Colonic mucosa (tissue), 4 donors: ENCODE data around the gene BCAS3. TPM values are rescaled to one million over a fixed set of nuclear protein-coding genes. Genes with fewer than 3 reads are reported as not detected.
"Not testable (repeated sequence)": the region's sequence is repeated elsewhere in the genome, so short reads cannot be mapped to it uniquely, and the experiment has no call there.

Experiments
- DNase-seq: peaks from one replicate; pipeline ENCODE4 v3.0.0-alpha.2; 2020
- H3K27ac ChIP-seq: fragments of 200-600 bp; one replicate; pipeline ENCODE4 v1.8.0; 2021
- H3K27me3 ChIP-seq: fragments of 200-600 bp; one replicate; pipeline ENCODE4 v1.8.0; 2021
- H3K36me3 ChIP-seq: fragments of 200-600 bp; one replicate; pipeline ENCODE4 v1.8.0; 2021
- H3K4me1 ChIP-seq: fragments of 200-600 bp; one replicate; pipeline ENCODE4 v1.8.0; 2021; ENCODE audit warnings: mild to moderate bottlenecking
- H3K4me3 ChIP-seq: fragments of 200-600 bp; one replicate; pipeline ENCODE4 v1.8.0; 2021
- H3K9ac ChIP-seq, 2 donors: one replicate each; pipeline ENCODE4 v1.7.0; 2013; ENCODE audit warnings: control low read depth in 2 of 2, low read depth in 2 of 2, low read length in 2 of 2
- H3K9me3 ChIP-seq: fragments of 200-600 bp; one replicate; pipeline ENCODE4 v1.8.0; 2021
- intact Hi-C: fragments of 100-400 bp; cut with DNase I; formaldehyde crosslinking; loops from one replicate; pipeline ENCODE4 v1.14.1; 2022
- total RNA-seq, 2 donors: library from RNA; stranded (reverse); fragmentation: NEBNext Ultra II Directional in 1 of 2; extraction: Animal tissue kit (Norgen Biotek cat#: 25700) in 1 of 2; gene quantifications; one replicate each; pipeline ENCODE4 v1.2.1, GENCODE V29; 2021
- TF ChIP-seq, protein P1 (sequence below): fragments of 200-600 bp; IDR thresholded peaks from one replicate; pipeline ENCODE4 v1.8.0; 2022; ENCODE audit warnings: antibody characterized with exemption, mild to moderate bottlenecking
- donor health status: healthy.
- donor health status: DM: no; HTN: no; CAD: no.
- donor health status: DM: no; HTN: no; CAD: no.

BCAS3 gene
- total RNA-seq, 2 donors from 2014 or later = 11.0 to 17.8 TPM

DNA sequence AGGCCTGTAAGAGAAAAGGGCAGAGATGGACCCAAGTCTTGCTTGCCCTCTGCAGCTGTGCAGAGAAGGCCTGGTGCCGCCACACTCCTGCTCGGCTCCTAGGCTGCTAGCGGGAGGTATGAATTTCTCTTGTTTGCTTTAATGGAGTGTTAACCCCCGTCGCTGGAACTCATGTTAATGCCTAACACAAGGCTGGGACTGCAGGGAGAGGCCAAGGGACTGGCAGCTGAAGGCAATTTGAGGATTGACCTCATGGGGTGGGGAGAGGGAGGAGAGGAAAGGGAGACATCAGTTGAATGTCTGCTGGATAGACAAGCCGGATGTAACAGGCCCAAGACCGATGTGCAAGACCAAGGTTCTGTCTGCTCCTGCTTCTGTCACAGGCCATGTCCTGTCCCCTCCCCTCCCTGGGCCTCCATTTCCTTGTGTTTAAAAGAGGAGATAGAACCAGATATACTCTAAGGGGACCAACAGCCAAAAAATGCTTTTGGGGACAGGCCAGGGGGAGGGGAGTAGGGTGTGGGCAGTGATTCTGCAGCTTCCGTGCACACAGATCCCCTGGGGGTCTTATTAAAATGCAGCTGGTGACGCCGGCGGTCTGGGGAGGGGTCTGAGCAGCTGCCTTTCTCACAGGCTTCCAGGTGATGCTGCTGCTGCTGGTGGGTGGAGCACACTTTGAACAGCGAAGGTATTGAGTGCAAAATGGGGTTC is 675.3 kb downstream of the BCAS3 start:
- TF ChIP-seq, protein P1, sequence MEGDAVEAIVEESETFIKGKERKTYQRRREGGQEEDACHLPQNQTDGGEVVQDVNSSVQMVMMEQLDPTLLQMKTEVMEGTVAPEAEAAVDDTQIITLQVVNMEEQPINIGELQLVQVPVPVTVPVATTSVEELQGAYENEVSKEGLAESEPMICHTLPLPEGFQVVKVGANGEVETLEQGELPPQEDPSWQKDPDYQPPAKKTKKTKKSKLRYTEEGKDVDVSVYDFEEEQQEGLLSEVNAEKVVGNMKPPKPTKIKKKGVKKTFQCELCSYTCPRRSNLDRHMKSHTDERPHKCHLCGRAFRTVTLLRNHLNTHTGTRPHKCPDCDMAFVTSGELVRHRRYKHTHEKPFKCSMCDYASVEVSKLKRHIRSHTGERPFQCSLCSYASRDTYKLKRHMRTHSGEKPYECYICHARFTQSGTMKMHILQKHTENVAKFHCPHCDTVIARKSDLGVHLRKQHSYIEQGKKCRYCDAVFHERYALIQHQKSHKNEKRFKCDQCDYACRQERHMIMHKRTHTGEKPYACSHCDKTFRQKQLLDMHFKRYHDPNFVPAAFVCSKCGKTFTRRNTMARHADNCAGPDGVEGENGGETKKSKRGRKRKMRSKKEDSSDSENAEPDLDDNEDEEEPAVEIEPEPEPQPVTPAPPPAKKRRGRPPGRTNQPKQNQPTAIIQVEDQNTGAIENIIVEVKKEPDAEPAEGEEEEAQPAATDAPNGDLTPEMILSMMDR = no peak
- no peaks in the 10 kb centered on the region for H3K4me1 ChIP-seq
- no peaks in the 10 kb centered on the region for H3K36me3 ChIP-seq
- no peaks in the 10 kb centered on the region for H3K27me3 ChIP-seq
- intact Hi-C loops = no loop called here
- DNase-seq = no peak
- no peak overlapping the region for H3K27ac ChIP-seq
- H3K9me3 ChIP-seq = no peaks in the 10 kb centered on the region
- no peak overlapping the region for H3K9ac ChIP-seq
- no peak overlapping the region for H3K4me3 ChIP-seq

DNA sequence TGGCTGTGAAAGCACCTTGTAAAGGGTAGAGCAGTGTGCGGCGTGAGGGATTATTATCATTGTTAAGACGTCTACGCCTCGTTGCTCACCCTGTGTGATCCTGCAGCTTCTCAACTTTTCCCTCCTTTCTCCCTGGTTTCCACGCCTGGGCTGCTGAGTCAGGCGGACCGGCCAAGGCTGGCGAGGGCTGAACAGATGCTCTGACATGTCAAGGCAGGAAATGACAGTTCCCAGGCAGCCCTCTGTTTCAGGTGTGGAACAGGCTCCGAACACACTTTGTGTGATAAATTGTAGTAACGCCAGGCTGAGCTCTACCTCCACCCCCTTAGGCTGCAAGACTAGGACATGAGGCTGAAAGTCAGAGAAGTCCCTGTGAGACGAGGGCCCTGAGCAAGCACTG is 676.0 kb downstream of the BCAS3 start:
- TF ChIP-seq, protein P1 = no peak

DNA sequence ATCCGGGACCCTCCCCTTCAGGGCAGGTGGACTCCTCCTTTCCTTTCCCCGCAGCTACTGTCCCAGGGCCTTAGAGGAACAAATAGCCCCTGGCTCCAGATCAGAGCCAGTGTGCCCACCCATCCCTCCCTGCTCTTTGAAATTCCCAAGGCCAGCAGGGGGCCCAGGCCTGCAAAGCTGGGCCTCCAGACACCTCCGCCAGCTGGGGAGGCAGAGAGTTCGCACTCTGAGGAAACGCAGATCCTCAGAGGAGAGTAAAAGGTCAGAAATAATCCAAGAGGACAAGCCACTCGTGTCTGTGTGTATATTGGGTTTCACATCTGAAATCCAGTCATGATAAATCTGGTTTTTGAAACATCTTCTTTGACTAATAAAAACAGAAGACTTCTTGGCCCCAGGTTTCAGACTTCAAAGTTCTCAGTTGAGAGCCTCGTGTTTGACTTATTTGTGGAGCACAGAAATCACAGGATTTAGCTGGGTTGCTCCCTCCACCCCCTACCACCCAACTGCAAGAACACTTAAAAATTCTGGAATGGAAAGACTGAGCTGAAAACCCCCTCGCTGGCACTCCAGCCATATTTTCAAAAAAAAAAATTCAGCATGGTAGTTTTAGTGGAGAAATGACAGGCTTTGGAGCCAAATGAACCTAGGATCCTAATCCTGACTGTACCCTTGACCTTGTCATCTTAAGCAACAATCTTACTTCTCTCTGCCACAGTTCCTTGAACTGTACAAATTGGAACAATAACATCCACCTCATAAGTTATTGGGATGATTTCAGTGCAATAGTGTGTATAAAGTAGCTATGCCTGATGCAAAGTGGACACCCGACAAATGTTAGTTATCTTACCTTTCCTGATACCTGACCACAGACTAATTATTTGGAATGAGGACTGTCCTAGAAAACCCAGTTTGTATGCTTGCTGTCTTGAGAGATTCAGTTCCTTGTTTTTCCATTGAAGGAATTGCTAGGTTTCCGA is 677.5 kb downstream of the BCAS3 start:
- H3K4me1 ChIP-seq = no peaks in the 10 kb centered on the region
- no peak for DNase-seq
- H3K27ac ChIP-seq = no peak overlapping the region
- TF ChIP-seq, protein P1 = no peak
- no peaks in the 10 kb centered on the region for H3K36me3 ChIP-seq
- H3K9ac ChIP-seq = no peak overlapping the region
- H3K9me3 ChIP-seq = no peaks in the 10 kb centered on the region
- H3K4me3 ChIP-seq = no peak overlapping the region
- intact Hi-C loops = no loop called here
- H3K27me3 ChIP-seq = no peaks in the 10 kb centered on the region

More for the DNA sequence above, 676.0 kb downstream of the BCAS3 start:
- Histone ChIP-seq H3K27me3 (no peaks in the 10 kb centered on the region), H3K9me3 (no peaks in the 10 kb centered on the region), H3K4me1 (no peaks in the 10 kb centered on the region), H3K27ac (no peak overlapping the region), H3K4me3 (no peak overlapping the region), H3K9ac (no peak overlapping the region), H3K36me3 (no peaks in the 10 kb centered on the region)
- intact Hi-C loops = no loop called here
- no peak for DNase-seq

GRCh38 chr17:61357061-61357460 is 679.4 kb downstream of the BCAS3 start:
- H3K36me3 ChIP-seq, H3K4me1 ChIP-seq, intact Hi-C loops, H3K27me3 ChIP-seq, H3K9me3 ChIP-seq, H3K9ac ChIP-seq, DNase-seq, H3K4me3 ChIP-seq, H3K27ac ChIP-seq: not testable (repeated sequence)

DNA sequence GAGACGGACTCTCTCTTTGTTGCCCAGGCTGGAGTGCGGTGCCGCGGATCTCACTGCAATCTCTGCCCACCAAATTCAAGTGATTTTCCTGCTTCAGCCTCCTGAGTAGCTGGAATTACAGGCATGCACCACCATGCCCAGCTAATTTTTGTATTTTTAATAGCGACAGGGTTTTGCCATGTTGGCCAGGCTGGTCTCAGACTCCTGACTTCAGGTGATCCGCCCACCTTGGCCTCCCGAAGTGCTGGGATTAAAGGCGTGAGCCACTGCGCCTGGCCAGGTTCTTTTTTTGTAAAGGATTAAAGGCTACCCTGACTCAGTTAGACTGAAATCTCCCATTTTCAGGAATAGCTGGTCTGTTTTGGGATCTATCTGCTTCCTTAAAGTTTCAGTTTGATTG is 681.9 kb downstream of the BCAS3 start:
- H3K4me3 ChIP-seq, H3K27ac ChIP-seq, H3K9me3 ChIP-seq, H3K9ac ChIP-seq, intact Hi-C loops, H3K4me1 ChIP-seq, H3K27me3 ChIP-seq, DNase-seq, H3K36me3 ChIP-seq: not testable (repeated sequence)

GRCh38 chr17:61360318-61360943 is 682.8 kb downstream of the BCAS3 start:
- H3K27ac ChIP-seq = no peak overlapping the region
- H3K4me3 ChIP-seq = no peak overlapping the region
- no peak for DNase-seq
- H3K36me3 ChIP-seq = no peaks in the 10 kb centered on the region
- no peak overlapping the region for H3K9ac ChIP-seq
- H3K4me1 ChIP-seq = no peaks in the 10 kb centered on the region
- TF ChIP-seq, protein P1 = no peak
- intact Hi-C loops = no loop called here
- H3K9me3 ChIP-seq = no peaks in the 10 kb centered on the region
- H3K27me3 ChIP-seq = no peaks in the 10 kb centered on the region
